Body of pancreas (tissue), 4 donors: ENCODE data around the gene CCND2. TPM values are rescaled to one million over a fixed set of nuclear protein-coding genes. Genes with fewer than 3 reads are reported as not detected.

Experiments
- ATAC-seq: fragments of 150-250 bp; one replicate; pipeline ENCODE4 v1.9.1; 2016
- DNase-seq, 4 donors: peaks; one replicate each; pipeline ENCODE4 v3.0.0-alpha.2; 2019
- H3K27ac ChIP-seq, 4 donors: fragments of 200-600 bp; sonication (generic); 1 replicate in 3 of 4; 2 replicates in 1 of 4; pipeline versions ENCODE4 v1.5.1 to v1.6.1; 2016 to 2019; ENCODE audit warnings: mild to moderate bottlenecking in 1 of 4, mixed read lengths in 1 of 4, moderate library complexity in 1 of 4
- H3K27me3 ChIP-seq, 2 donors: fragments of 200-600 bp; sonication (generic); one replicate each; pipeline ENCODE4 v1.6.0; 2016; ENCODE audit warnings: mild to moderate bottlenecking in 1 of 2
- H3K36me3 ChIP-seq, 2 donors: fragments of 200-600 bp; sonication (generic); replicated peaks in 1 of 2; 2 replicates each; pipeline ENCODE4 v1.5.1; 2016; ENCODE audit warnings: low read depth in 2 of 2; ENCODE audit not compliant: insufficient read depth in 1 of 2
- H3K4me1 ChIP-seq: fragments of 200-600 bp; sonication (generic); one replicate; pipeline ENCODE4 v1.6.0; 2016
- H3K4me3 ChIP-seq, 2 donors: fragments of 200-600 bp; sonication (generic); 1 replicate in 1 of 2; 2 replicates in 1 of 2; pipeline ENCODE4 v1.5.1; 2016 to 2019
- H3K9me3 ChIP-seq, 3 donors: fragments of 200-600 bp; sonication (generic); 1 replicate in 2 of 3; 2 replicates in 1 of 3; pipeline ENCODE4 v1.5.1; 2016
- CTCF ChIP-seq, 7 experiments: fragments of 450-650 bp in 4 of 7; fragments of 200-600 bp in 3 of 7; sonication (generic) in 3 of 7; IDR thresholded peaks; one replicate each; pipeline ENCODE4 v1.5.1; 2016 to 2019; ENCODE audit warnings: antibody characterized with exemption in 7 of 7
- POLR2A ChIP-seq, 3 donors: fragments of 450-650 bp; IDR thresholded peaks; one replicate each; pipeline ENCODE4 v1.6.1; 2016; ENCODE audit warnings: antibody characterized with exemption in 3 of 3, mild to moderate bottlenecking in 2 of 3
- WGBS, 2 donors: methylation state at CpG; one replicate each; pipeline ENCODE4 v1.1.5; 2017; 5-methylcytosine and 5-hydroxymethylcytosine counted together
- intact Hi-C: fragments of 100-400 bp; cut with DNase I; formaldehyde crosslinking; loops from one replicate; pipeline ENCODE4 v1.15.1; 2023
- total RNA-seq, 2 donors: library from RNA; depleted of rRNA; stranded (reverse); fragments of >200 nt; gene quantifications; one replicate each; pipeline ENCODE4 v1.1.0, GENCODE V29; 2016

Gene CCND2
- total RNA-seq, 2 donors from 2014 or later: 32.2 to 88.7 TPM

GRCh38 chr12:4228122-4228580 is 45.4 kb upstream of the CCND2 start:
- Histone ChIP-seq H3K27ac (no peak overlapping the region), H3K9me3 (no peaks in the 10 kb centered on the region), H3K27me3 (no peaks in the 10 kb centered on the region), H3K4me1 (no peaks in the 10 kb centered on the region), H3K36me3 (no peaks in the 10 kb centered on the region), H3K4me3 (no peak overlapping the region)
- intact Hi-C loops: no loop called here
- no peak for DNase-seq
- no peak for TF ChIP-seq POLR2A (IDR thresholded peaks at IDR 0.05)
- TF ChIP-seq CTCF (IDR thresholded peaks at IDR 0.05): no peak
- 82 to 84% methylated on average over 18 of the region's 18 CpGs for WGBS, 2 donors
- ATAC-seq: no peak

GRCh38 chr12:4230526-4230925 is 43.0 kb upstream of the CCND2 start:
- Histone ChIP-seq H3K36me3 (no peaks in the 10 kb centered on the region), H3K9me3 (no peaks in the 10 kb centered on the region), H3K27ac (no peak overlapping the region), H3K4me1 (no peaks in the 10 kb centered on the region), H3K27me3 (no peaks in the 10 kb centered on the region), H3K4me3 (no peak overlapping the region)
- TF ChIP-seq POLR2A (IDR thresholded peaks at IDR 0.05) (no peak), CTCF (IDR thresholded peaks at IDR 0.05) (no peak)
- ATAC-seq: no peak
- no peak for DNase-seq
- intact Hi-C loops: no loop called here
- WGBS, 2 donors: 78 to 79% methylated on average over 6 of the region's 6 CpGs

GRCh38 chr12:4238577-4238976 is 35.0 kb upstream of the CCND2 start:
- TF ChIP-seq CTCF (IDR thresholded peaks at IDR 0.05) (no peak), POLR2A (IDR thresholded peaks at IDR 0.05) (no peak)
- no peaks in the 10 kb centered on the region for H3K4me1 ChIP-seq
- WGBS, 2 donors: 72 to 79% methylated on average over 2 of the region's 2 CpGs
- ATAC-seq (no peak), DNase-seq (no peak)
- H3K27me3 ChIP-seq: no peaks in the 10 kb centered on the region
- no peaks in the 10 kb centered on the region for H3K36me3 ChIP-seq
- no peak overlapping the region for H3K4me3 ChIP-seq
- H3K9me3 ChIP-seq: no peaks in the 10 kb centered on the region
- no peak overlapping the region for H3K27ac ChIP-seq
- intact Hi-C loops: no loop called here

GRCh38 chr12:4239746-4240145 is 33.8 kb upstream of the CCND2 start:
- Histone ChIP-seq H3K9me3 (no peaks in the 10 kb centered on the region), H3K4me1 (no peaks in the 10 kb centered on the region), H3K27ac (no peak overlapping the region), H3K36me3 (no peaks in the 10 kb centered on the region), H3K4me3 (no peak overlapping the region), H3K27me3 (no peaks in the 10 kb centered on the region)
- intact Hi-C loops: no loop called here
- no peak for DNase-seq
- TF ChIP-seq CTCF (IDR thresholded peaks at IDR 0.05) (no peak), POLR2A (IDR thresholded peaks at IDR 0.05) (no peak)
- ATAC-seq: no peak
- 93% methylated on average over 3 to 4 of the region's 4 CpGs for WGBS, 2 donors

- no peaks in the 10 kb centered on the region for H3K4me1 ChIP-seq
- ATAC-seq (no peak), DNase-seq (no peak)
- no peaks in the 10 kb centered on the region for H3K27me3 ChIP-seq
- intact Hi-C loops: no loop called here
- TF ChIP-seq CTCF (IDR thresholded peaks at IDR 0.05) (no peak), POLR2A (IDR thresholded peaks at IDR 0.05) (no peak)
- H3K27ac ChIP-seq: no peak overlapping the region
- 81 to 93% methylated on average over 2 to 5 of the region's 5 CpGs for WGBS, 2 donors
- H3K9me3 ChIP-seq: no peaks in the 10 kb centered on the region
- no peak overlapping the region for H3K4me3 ChIP-seq
- no peaks in the 10 kb centered on the region for H3K36me3 ChIP-seq
These were observed 33.3 kb upstream of the CCND2 start for GRCh38 chr12:4240161-4240783.
